Cardiac muscle cell (in vitro differentiated cells and primary cell): ENCODE data around the gene ASNSD1. TPM values are rescaled to one million over a fixed set of nuclear protein-coding genes. Genes with fewer than 3 reads are reported as not detected.
"Not testable (repeated sequence)": the region's sequence is repeated elsewhere in the genome, so short reads cannot be mapped to it uniquely, and the experiment has no call there.

Experiments used
- DNase-seq, 2 donors: peaks; one replicate each; pipeline versions ENCODE4 v3.0.0 to v3.0.0-alpha.2; 2010 to 2017; ENCODE audit warnings: low read depth in 1 of 2, low spot score in 1 of 2
- H3K27ac ChIP-seq: fragments of 200-600 bp; sonication (generic); 2 replicates; pipeline ENCODE4 v1.5.1; 2016
- H3K27me3 ChIP-seq: fragments of 200-600 bp; sonication (generic); 2 replicates; pipeline ENCODE4 v1.6.0; 2016; ENCODE audit warnings: control low read depth
- H3K36me3 ChIP-seq: fragments of 200-600 bp; sonication (generic); 2 replicates; pipeline ENCODE4 v1.5.1; 2016; ENCODE audit warnings: control low read depth
- H3K4me1 ChIP-seq: fragments of 200-600 bp; sonication (generic); 2 replicates; pipeline ENCODE4 v1.8.1; 2017; ENCODE audit warnings: low read depth, mild to moderate bottlenecking, mixed run types
- H3K4me3 ChIP-seq: fragments of 200-600 bp; sonication (generic); 2 replicates; pipeline ENCODE4 v1.5.1; 2016; ENCODE audit warnings: mild to moderate bottlenecking
- H3K9me3 ChIP-seq: fragments of 200-600 bp; sonication (generic); 2 replicates; pipeline ENCODE4 v1.5.1; 2017; ENCODE audit warnings: low read depth, mild to moderate bottlenecking, control low read depth
- CTCF ChIP-seq: IDR thresholded peaks from 2 replicates; pipeline ENCODE4 v1.5.1; 2012; ENCODE audit warnings: low read depth, mild to moderate bottlenecking, low read length
- polyA plus RNA-seq: library from polyadenylated mRNA; unstranded; fragments of >200 nt; fragmentation: Nextera tagmentation; extraction: Ambion mirVana; gene quantifications from 2 replicates; pipeline ENCODE4 v1.2.1, GENCODE V29; 2016
- total RNA-seq: library from RNA; depleted of rRNA; stranded (reverse); fragments of >200 nt; gene quantifications from 2 replicates; pipeline ENCODE4 v1.2.3, GENCODE V29; 2016

ASNSD1 gene
- total and polyA plus RNA-seq, 2 experiments from 2014 or later = 25.2 to 37.1 TPM

GRCh38 chr2:189659734-189660133 lies 1.5 kb upstream of the ASNSD1 start:
- Histone ChIP-seq H3K27me3 (no peaks in the 10 kb centered on the region), H3K27ac (no peak overlapping the region), H3K9me3 (no peaks in the 10 kb centered on the region), H3K36me3 (no peaks in the 10 kb centered on the region), H3K4me3 (no peak overlapping the region), H3K4me1 (peaks cover 6% of the 10 kb centered on the region)
- TF ChIP-seq CTCF = no peak
- no peak for DNase-seq

GRCh38 chr2:189660803-189661147 lies 484 bp upstream of the ASNSD1 start:
- H3K27ac ChIP-seq = no peak overlapping the region
- peaks cover 6% of the 10 kb centered on the region for H3K4me1 ChIP-seq
- peaks cover 6% of the 10 kb centered on the region for H3K36me3 ChIP-seq
- H3K4me3 ChIP-seq = no peak overlapping the region
- H3K9me3 ChIP-seq = no peaks in the 10 kb centered on the region
- no peak for DNase-seq
- no peak for TF ChIP-seq CTCF
- no peaks in the 10 kb centered on the region for H3K27me3 ChIP-seq

GRCh38 chr2:189661957-189662321 lies 680 bp downstream of the ASNSD1 start:
- Histone ChIP-seq H3K4me3 (peak overlapping the region; percentile 70), H3K9me3 (no peaks in the 10 kb centered on the region), H3K4me1 (peaks cover 6% of the 10 kb centered on the region), H3K27ac (no peak overlapping the region), H3K36me3 (peaks cover 10% of the 10 kb centered on the region), H3K27me3 (no peaks in the 10 kb centered on the region)
- DNase-seq = no peak
- no peak for TF ChIP-seq CTCF

- no peak overlapping the region for H3K27ac ChIP-seq
- peaks cover 6% of the 10 kb centered on the region for H3K4me1 ChIP-seq
- TF ChIP-seq CTCF = no peak
- H3K27me3 ChIP-seq = no peaks in the 10 kb centered on the region
- DNase-seq = no peak
- no peaks in the 10 kb centered on the region for H3K9me3 ChIP-seq
- H3K36me3 ChIP-seq = peaks cover 17% of the 10 kb centered on the region
- peak overlapping the region; percentile 70 for H3K4me3 ChIP-seq
Observed at GRCh38 chr2:189662669-189663226, 1.5 kb downstream of the ASNSD1 start.

- not testable (repeated sequence) for H3K4me1 ChIP-seq, H3K9me3 ChIP-seq, H3K27ac ChIP-seq, DNase-seq, H3K4me3 ChIP-seq, H3K27me3 ChIP-seq
- peaks cover 22% of the 10 kb centered on the region for H3K36me3 ChIP-seq
Observed at GRCh38 chr2:189663319-189663718, 2.1 kb downstream of the ASNSD1 start.

- Histone ChIP-seq H3K4me1 (no peaks in the 10 kb centered on the region), H3K4me3 (no peak overlapping the region), H3K27ac (no peak overlapping the region), H3K36me3 (peaks cover 41% of the 10 kb centered on the region), H3K27me3 (no peaks in the 10 kb centered on the region), H3K9me3 (no peaks in the 10 kb centered on the region)
- no peak for DNase-seq
- no peak for TF ChIP-seq CTCF
Observed at GRCh38 chr2:189669913-189670312, 8.7 kb downstream of the ASNSD1 start.
